GM19240 (cell line): ENCODE data around the gene LRCH3.

Experiments
- DNase-seq: peaks from one replicate; pipeline ENCODE4 v3.0.0; 2011; ENCODE audit warnings: low spot score; ENCODE audit not compliant: insufficient read length

The LRCH3 gene

GRCh38 chr3:197791892-197792647 is 1.0 kb downstream of the LRCH3 start:
- DNase-seq: no peak

GRCh38 chr3:197793247-197793646 is 2.2 kb downstream of the LRCH3 start:
- DNase-seq: no peak

GRCh38 chr3:197794115-197794514 is 3.1 kb downstream of the LRCH3 start:
- DNase-seq: no peak

GRCh38 chr3:197795200-197795599 is 4.1 kb downstream of the LRCH3 start:
- DNase-seq: no peak

GRCh38 chr3:197796087-197796486 is 5.0 kb downstream of the LRCH3 start:
- no peak for DNase-seq

GRCh38 chr3:197798863-197799262 is 7.8 kb downstream of the LRCH3 start:
- DNase-seq: no peak

- no peak for DNase-seq
Measured at GRCh38 chr3:197800379-197800778, 9.3 kb downstream of the LRCH3 start.

GRCh38 chr3:197801891-197802778 is 11.1 kb downstream of the LRCH3 start:
- no peak for DNase-seq

- no peak for DNase-seq
Measured at GRCh38 chr3:197802779-197803459, 11.9 kb downstream of the LRCH3 start.

GRCh38 chr3:197804511-197804910 is 13.5 kb downstream of the LRCH3 start:
- DNase-seq: no peak

GRCh38 chr3:197807969-197808587 is 17.0 kb downstream of the LRCH3 start:
- no peak for DNase-seq

GRCh38 chr3:197809356-197810020 is 18.4 kb downstream of the LRCH3 start:
- no peak for DNase-seq

GRCh38 chr3:197810901-197811300 is 19.8 kb downstream of the LRCH3 start:
- DNase-seq: no peak

- no peak for DNase-seq
Measured at GRCh38 chr3:197811343-197811742, 20.3 kb downstream of the LRCH3 start.

GRCh38 chr3:197814372-197814771 is 23.3 kb downstream of the LRCH3 start:
- DNase-seq: no peak

- DNase-seq: no peak
Measured at GRCh38 chr3:197820550-197821335, 29.7 kb downstream of the LRCH3 start.

GRCh38 chr3:197829397-197830045 is 38.5 kb downstream of the LRCH3 start:
- no peak for DNase-seq

- no peak for DNase-seq
Measured at GRCh38 chr3:197830308-197830966, 39.4 kb downstream of the LRCH3 start.

- DNase-seq: no peak
Measured at GRCh38 chr3:197830967-197831313, 39.9 kb downstream of the LRCH3 start.
